Trophoblast cell (in vitro differentiated cells and primary cell): ENCODE measurements around the gene CASP1.

Experiments used
- DNase-seq, 2 donors: peaks; one replicate each; pipeline ENCODE4 v3.0.0-alpha.2; 2016
- H2AFZ ChIP-seq: 2 replicates; pipeline ENCODE4 v1.6.1; 2013; ENCODE audit warnings: low read length, moderate library complexity, mild to moderate bottlenecking; ENCODE audit not compliant: insufficient read depth, poor library complexity
- H2AK5ac ChIP-seq: 2 replicates; pipeline ENCODE4 v1.6.1; 2013; ENCODE audit warnings: mild to moderate bottlenecking, low read length
- H2BK120ac ChIP-seq: 2 replicates; pipeline ENCODE4 v1.6.1; 2013; ENCODE audit warnings: low read length, mild to moderate bottlenecking, moderate library complexity; ENCODE audit not compliant: insufficient read depth, poor library complexity
- H2BK12ac ChIP-seq: 2 replicates; pipeline ENCODE4 v1.6.1; 2013; ENCODE audit warnings: mild to moderate bottlenecking, low read length, moderate library complexity
- H2BK5ac ChIP-seq: 2 replicates; pipeline ENCODE4 v1.6.1; 2013; ENCODE audit warnings: low read length, low read depth, moderate library complexity, mild to moderate bottlenecking; ENCODE audit not compliant: poor library complexity
- H3K14ac ChIP-seq: 2 replicates; pipeline ENCODE4 v1.6.1; 2013; ENCODE audit warnings: mild to moderate bottlenecking, low read length
- H3K18ac ChIP-seq: 2 replicates; pipeline ENCODE4 v1.6.1; 2013; ENCODE audit warnings: mild to moderate bottlenecking, low read length
- H3K23ac ChIP-seq: 2 replicates; pipeline ENCODE4 v1.6.1; 2013; ENCODE audit warnings: low read length
- H3K27ac ChIP-seq: 2 replicates; pipeline ENCODE4 v1.5.1; 2013; ENCODE audit warnings: low read depth, mild to moderate bottlenecking, inconsistent platforms, low read length, moderate library complexity
- H3K27me3 ChIP-seq: 2 replicates; pipeline ENCODE4 v1.6.1; 2013; ENCODE audit warnings: inconsistent platforms, mild to moderate bottlenecking, low read length, moderate library complexity; ENCODE audit not compliant: insufficient read depth
- H3K36me3 ChIP-seq, 2 experiments: 1 replicate in 1 of 2; 2 replicates in 1 of 2; pipeline ENCODE4 v1.6.1; 2013; ENCODE audit warnings: low read length in 2 of 2, mild to moderate bottlenecking in 2 of 2, moderate library complexity in 1 of 2; ENCODE audit not compliant: insufficient read depth in 2 of 2, control insufficient read depth in 1 of 2
- H3K4ac ChIP-seq: 2 replicates; pipeline ENCODE4 v1.6.1; 2013; ENCODE audit warnings: low read depth, mild to moderate bottlenecking, low read length, moderate library complexity
- H3K4me1 ChIP-seq, 2 experiments: 1 replicate in 1 of 2; 2 replicates in 1 of 2; pipeline ENCODE4 v1.6.1; 2013; ENCODE audit warnings: low read length in 2 of 2, mild to moderate bottlenecking in 2 of 2, moderate library complexity in 1 of 2; ENCODE audit not compliant: insufficient read depth in 2 of 2, control insufficient read depth in 1 of 2
- H3K4me2 ChIP-seq: 2 replicates; pipeline ENCODE4 v1.6.1; 2013; ENCODE audit warnings: inconsistent platforms, mild to moderate bottlenecking, low read length, moderate library complexity
- H3K4me3 ChIP-seq: 2 replicates; pipeline ENCODE4 v1.5.1; 2013; ENCODE audit warnings: mild to moderate bottlenecking, low read depth, low read length, inconsistent platforms
- H3K79me1 ChIP-seq: one replicate; pipeline ENCODE4 v1.6.1; 2013; ENCODE audit warnings: low read length
- H3K79me2 ChIP-seq: 2 replicates; pipeline ENCODE4 v1.6.1; 2013; ENCODE audit warnings: low read length, mild to moderate bottlenecking; ENCODE audit not compliant: control insufficient read depth, insufficient read depth, poor library complexity
- H3K9ac ChIP-seq: 2 replicates; pipeline ENCODE4 v1.6.1; 2013; ENCODE audit warnings: mild to moderate bottlenecking, low read length
- H3K9me3 ChIP-seq: 2 replicates; pipeline ENCODE4 v1.6.1; 2013; ENCODE audit warnings: low read depth, mild to moderate bottlenecking, control low read depth, inconsistent platforms, low read length; ENCODE audit not compliant: insufficient read depth
- H4K12ac ChIP-seq: 2 replicates; pipeline ENCODE4 v1.6.1; 2013; ENCODE audit warnings: low read depth, mild to moderate bottlenecking, low read length, moderate library complexity
- H4K8ac ChIP-seq: 2 replicates; pipeline ENCODE4 v1.6.1; 2013; ENCODE audit warnings: low read depth, mild to moderate bottlenecking, low read length, moderate library complexity
- H4K91ac ChIP-seq: one replicate; pipeline ENCODE4 v1.6.1; 2013; ENCODE audit warnings: low read depth, mild to moderate bottlenecking, low read length, moderate library complexity
- WGBS: extraction: QIAGEN DNeasy Blood & Tissue Kit; methylation state at CpG from one replicate; pipeline ENCODE4 v1.1.7; 2013; ENCODE audit warnings: missing lambda C conversion rate; ENCODE audit not compliant: insufficient read length, insufficient coverage; ENCODE audit errors: extremely low coverage; 5-methylcytosine and 5-hydroxymethylcytosine counted together

The CASP1 gene

DNA sequence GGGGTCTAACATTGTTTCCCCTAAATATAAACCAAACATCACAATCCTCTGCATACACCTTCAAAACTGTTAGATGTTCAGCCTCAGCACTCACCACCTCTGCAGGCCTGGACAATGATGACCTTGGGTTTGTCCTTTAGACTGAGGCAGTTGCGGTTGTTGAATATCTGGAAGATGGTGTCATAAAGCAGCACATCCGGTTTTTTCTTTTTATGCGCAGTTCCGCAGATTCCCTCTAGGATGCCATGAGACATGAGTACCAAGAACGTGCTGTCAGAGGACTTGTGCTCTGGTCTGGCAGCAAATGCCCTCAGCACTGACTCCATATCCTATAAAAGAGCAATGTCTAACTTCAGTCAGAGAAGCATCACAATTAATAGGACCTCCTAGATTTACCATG lies 34.8 kb downstream of the CASP1 start:
- no peak overlapping the region for H2BK120ac ChIP-seq
- H3K4me2 ChIP-seq: no peak overlapping the region
- no peak overlapping the region for H2AK5ac ChIP-seq
- no peak overlapping the region for H2AFZ ChIP-seq
- no CpG with 5 or more reads among the region's 5 CpGs for WGBS
- H4K12ac ChIP-seq: no peak overlapping the region
- peak; percentile 49 to 71 for DNase-seq
- H3K79me2 ChIP-seq: no peaks in the 10 kb centered on the region
- H3K14ac ChIP-seq: no peak overlapping the region
- H2BK5ac ChIP-seq: no peak overlapping the region
- H4K91ac ChIP-seq: no peak overlapping the region
- no peak overlapping the region for H2BK12ac ChIP-seq
- no peaks in the 10 kb centered on the region for H3K27me3 ChIP-seq
- H4K8ac ChIP-seq: no peak overlapping the region
- no peak overlapping the region for H3K9ac ChIP-seq
- no peak overlapping the region for H3K4ac ChIP-seq
- H3K23ac ChIP-seq: no peak overlapping the region
- no peak overlapping the region for H3K18ac ChIP-seq
- no peak overlapping the region for H3K27ac ChIP-seq
- no peak overlapping the region for H3K4me3 ChIP-seq
- H3K36me3 ChIP-seq: no peaks in the 10 kb centered on the region
- H3K9me3 ChIP-seq: no peaks in the 10 kb centered on the region
- no peaks in the 10 kb centered on the region for H3K4me1 ChIP-seq
- no peaks in the 10 kb centered on the region for H3K79me1 ChIP-seq

DNA sequence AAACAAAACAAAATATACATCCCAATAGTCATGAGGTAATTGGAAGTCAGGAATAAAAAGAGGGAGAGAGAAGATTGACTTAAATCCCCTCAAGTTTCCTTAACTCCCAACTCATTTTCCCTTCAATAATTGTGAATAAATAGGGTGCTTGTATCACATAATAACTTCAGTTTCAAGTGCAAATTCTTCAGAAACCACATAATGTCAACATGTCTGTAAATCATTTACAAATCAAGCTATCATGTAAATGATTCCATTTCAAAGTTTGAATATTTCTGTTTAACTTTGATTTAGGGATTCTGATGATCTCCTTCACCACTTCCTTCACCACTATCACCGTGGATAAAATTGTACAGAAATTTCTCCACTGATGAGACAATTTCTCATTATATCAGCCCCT lies 35.2 kb downstream of the CASP1 start:
- Histone ChIP-seq H3K18ac (no peak overlapping the region), H2BK5ac (no peak overlapping the region), H3K4me1 (no peaks in the 10 kb centered on the region), H2BK12ac (no peak overlapping the region), H4K8ac (no peak overlapping the region), H3K9me3 (peaks cover 2% of the 10 kb centered on the region), H4K91ac (no peak overlapping the region), H3K79me1 (no peaks in the 10 kb centered on the region), H2BK120ac (no peak overlapping the region), H3K14ac (no peak overlapping the region), H3K4me3 (no peak overlapping the region), H3K27ac (no peak overlapping the region), H3K27me3 (no peaks in the 10 kb centered on the region), H3K4me2 (no peak overlapping the region), H3K23ac (no peak overlapping the region), H3K4ac (no peak overlapping the region), H2AK5ac (no peak overlapping the region), H3K9ac (no peak overlapping the region), H3K36me3 (no peaks in the 10 kb centered on the region), H2AFZ (no peak overlapping the region), H3K79me2 (no peaks in the 10 kb centered on the region), H4K12ac (no peak overlapping the region)
- no CpG with 5 or more reads among the region's 1 CpG for WGBS
- no peak for DNase-seq

DNA sequence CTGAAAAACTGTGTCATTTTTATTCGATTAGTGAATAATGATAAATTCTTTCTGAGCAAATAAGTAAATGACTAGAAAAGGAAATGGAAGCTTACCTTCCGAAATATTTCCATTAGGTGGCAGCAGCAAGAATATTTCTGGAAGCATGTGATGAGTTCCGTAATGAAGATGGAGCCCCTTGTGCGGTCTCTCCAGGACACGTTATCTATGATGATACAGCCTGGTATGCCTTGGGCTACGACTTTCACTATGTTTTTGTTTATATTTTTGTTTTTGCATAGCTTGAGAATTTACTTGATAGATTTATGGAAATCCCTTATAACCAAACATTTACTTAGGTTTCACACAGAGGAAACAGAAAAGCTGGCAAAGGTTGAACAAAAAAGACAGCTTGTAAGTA lies 37.7 kb downstream of the CASP1 start:
- Histone ChIP-seq H2BK120ac (no peak overlapping the region), H3K23ac (no peak overlapping the region), H3K9ac (no peak overlapping the region), H2BK12ac (no peak overlapping the region), H3K79me2 (no peaks in the 10 kb centered on the region), H3K4me3 (no peak overlapping the region), H3K18ac (no peak overlapping the region), H3K27ac (no peak overlapping the region), H3K4me2 (no peak overlapping the region), H2BK5ac (no peak overlapping the region), H3K79me1 (no peaks in the 10 kb centered on the region), H3K14ac (no peak overlapping the region), H2AK5ac (no peak overlapping the region), H3K27me3 (no peaks in the 10 kb centered on the region), H2AFZ (no peak overlapping the region), H3K4ac (no peak overlapping the region), H3K9me3 (peaks cover 2% of the 10 kb centered on the region), H3K4me1 (no peaks in the 10 kb centered on the region), H3K36me3 (no peaks in the 10 kb centered on the region), H4K8ac (no peak overlapping the region), H4K12ac (no peak overlapping the region), H4K91ac (no peak overlapping the region)
- peak in 1 of 2 donors; percentile 17 for DNase-seq
- no CpG with 5 or more reads among the region's 6 CpGs for WGBS

DNA sequence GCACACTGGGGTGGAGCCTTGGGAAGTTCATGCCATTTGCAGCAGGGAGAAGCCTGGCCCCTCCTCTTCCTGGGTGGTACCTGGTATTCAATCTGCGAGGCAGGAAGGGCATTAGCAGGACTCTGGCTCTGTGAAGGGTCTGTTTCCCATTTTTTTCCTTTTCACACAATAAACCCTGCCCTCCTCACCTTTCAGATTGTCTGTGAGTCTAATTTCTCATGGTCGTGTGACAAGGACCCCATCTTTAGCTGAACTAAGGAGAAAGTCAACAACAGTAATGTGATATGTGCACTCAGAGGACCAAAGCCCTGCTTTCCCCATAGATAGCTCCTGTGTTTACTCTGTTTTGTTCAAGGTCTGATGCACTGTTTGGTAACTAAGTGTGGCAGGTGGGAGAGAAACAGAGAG lies 39.9 kb downstream of the CASP1 start:
- WGBS: no CpG with 5 or more reads among the region's 2 CpGs
- H2AK5ac ChIP-seq: no peak overlapping the region
- no peaks in the 10 kb centered on the region for H3K36me3 ChIP-seq
- H4K91ac ChIP-seq: no peak overlapping the region
- H2BK12ac ChIP-seq: no peak overlapping the region
- no peak overlapping the region for H2BK120ac ChIP-seq
- no peak overlapping the region for H3K27ac ChIP-seq
- H2AFZ ChIP-seq: no peak overlapping the region
- no peak overlapping the region for H3K9ac ChIP-seq
- no peak overlapping the region for H4K8ac ChIP-seq
- no peak overlapping the region for H3K4ac ChIP-seq
- H3K9me3 ChIP-seq: peaks cover 2% of the 10 kb centered on the region
- H3K79me2 ChIP-seq: no peaks in the 10 kb centered on the region
- no peak for DNase-seq
- H3K4me1 ChIP-seq: no peaks in the 10 kb centered on the region
- H3K79me1 ChIP-seq: no peaks in the 10 kb centered on the region
- no peak overlapping the region for H3K23ac ChIP-seq
- no peaks in the 10 kb centered on the region for H3K27me3 ChIP-seq
- no peak overlapping the region for H2BK5ac ChIP-seq
- no peak overlapping the region for H4K12ac ChIP-seq
- no peak overlapping the region for H3K4me3 ChIP-seq
- H3K4me2 ChIP-seq: no peak overlapping the region
- no peak overlapping the region for H3K14ac ChIP-seq
- no peak overlapping the region for H3K18ac ChIP-seq
